Measurements from ENCODE around the gene ATF6. TPM values are rescaled to one million over a fixed set of nuclear protein-coding genes. Genes with fewer than 3 reads are reported as not detected.

Gene ATF6
- total RNA-seq, 1 donor from 2014 or later, result 20.6 TPM

DNA sequence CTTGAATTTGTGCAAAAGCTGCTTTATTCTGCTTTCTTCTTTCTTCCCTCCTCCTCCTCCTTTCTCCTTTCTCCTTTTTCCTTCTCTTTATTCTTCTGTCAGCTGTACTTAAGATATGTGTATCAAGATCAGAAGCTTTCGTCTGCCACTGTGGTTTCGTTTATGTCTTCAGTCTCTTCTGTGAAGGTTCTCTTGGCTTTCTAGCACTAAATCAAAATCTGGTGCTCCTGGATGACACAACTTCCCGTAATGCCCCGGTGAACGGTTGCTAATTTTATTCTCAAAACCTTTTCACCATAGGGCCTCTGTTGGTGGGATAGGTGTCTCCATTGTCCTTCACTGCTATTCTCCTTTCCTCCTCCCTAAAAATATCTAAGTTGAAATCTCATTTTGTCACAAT is 5.0 kb downstream of the ATF6 start:
- TF ChIP-seq, protein P1, sequence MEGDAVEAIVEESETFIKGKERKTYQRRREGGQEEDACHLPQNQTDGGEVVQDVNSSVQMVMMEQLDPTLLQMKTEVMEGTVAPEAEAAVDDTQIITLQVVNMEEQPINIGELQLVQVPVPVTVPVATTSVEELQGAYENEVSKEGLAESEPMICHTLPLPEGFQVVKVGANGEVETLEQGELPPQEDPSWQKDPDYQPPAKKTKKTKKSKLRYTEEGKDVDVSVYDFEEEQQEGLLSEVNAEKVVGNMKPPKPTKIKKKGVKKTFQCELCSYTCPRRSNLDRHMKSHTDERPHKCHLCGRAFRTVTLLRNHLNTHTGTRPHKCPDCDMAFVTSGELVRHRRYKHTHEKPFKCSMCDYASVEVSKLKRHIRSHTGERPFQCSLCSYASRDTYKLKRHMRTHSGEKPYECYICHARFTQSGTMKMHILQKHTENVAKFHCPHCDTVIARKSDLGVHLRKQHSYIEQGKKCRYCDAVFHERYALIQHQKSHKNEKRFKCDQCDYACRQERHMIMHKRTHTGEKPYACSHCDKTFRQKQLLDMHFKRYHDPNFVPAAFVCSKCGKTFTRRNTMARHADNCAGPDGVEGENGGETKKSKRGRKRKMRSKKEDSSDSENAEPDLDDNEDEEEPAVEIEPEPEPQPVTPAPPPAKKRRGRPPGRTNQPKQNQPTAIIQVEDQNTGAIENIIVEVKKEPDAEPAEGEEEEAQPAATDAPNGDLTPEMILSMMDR (conservative IDR thresholded peaks at IDR 0.05; ENCODE audit: low read depth, low read length), result no peak
- H3K4me3 ChIP-seq (ENCODE audit: low read depth, low read length), result no peak overlapping the region
- no peak for DNase-seq (ENCODE audit: low read depth)

DNA sequence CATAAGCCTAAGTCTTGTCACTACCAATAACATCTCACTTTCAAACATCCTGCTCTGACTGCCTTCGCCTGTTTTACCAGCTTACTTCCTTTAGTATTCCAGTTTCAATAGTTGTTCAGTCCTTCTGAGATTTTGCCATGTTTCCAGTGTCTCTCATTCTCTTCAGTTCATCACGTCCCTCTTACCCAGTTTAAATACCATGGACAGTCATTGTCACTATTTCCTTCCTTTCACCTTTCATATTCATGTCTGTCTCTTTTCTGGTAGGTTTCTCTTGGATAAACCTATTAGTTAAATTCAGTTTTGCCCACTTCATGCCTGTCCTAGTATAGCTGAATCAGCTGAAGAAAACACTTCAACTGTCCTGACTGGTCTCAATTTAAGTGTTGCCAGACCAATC is 5.9 kb downstream of the ATF6 start:
- no peak for DNase-seq (ENCODE audit: low read depth)
- TF ChIP-seq, protein P1 (conservative IDR thresholded peaks at IDR 0.05; ENCODE audit: low read depth, low read length), result no peak

DNA sequence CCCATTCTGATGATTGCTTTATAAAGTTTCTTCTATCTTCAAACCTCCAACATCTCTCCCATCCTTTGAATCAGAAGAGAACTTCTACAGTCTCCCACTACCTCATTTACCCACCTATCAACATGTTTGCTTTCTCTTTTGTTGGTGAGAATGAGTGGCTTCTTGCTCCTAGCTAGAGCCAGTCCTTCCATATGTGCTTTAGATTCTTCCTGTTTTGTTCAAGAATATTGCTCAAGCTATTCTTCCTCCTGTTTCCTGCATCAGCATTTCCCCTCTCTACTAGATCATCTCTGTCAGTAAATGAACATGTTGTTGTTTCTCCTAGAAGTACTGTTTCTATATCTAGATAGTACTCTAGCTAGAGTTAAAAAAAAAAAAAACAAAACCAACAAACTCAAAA is 6.3 kb downstream of the ATF6 start:
- no peak for DNase-seq (ENCODE audit: low read depth)
- no peak overlapping the region for H3K4me3 ChIP-seq (ENCODE audit: low read depth, low read length)
- TF ChIP-seq, protein P1 (conservative IDR thresholded peaks at IDR 0.05; ENCODE audit: low read depth, low read length), result no peak

More for the DNA sequence above, 5.9 kb downstream of the ATF6 start:
- no peak overlapping the region for H3K4me3 ChIP-seq (ENCODE audit: low read depth, low read length)

GRCh38 chr1:161773791-161774190 is 7.7 kb downstream of the ATF6 start:
- TF ChIP-seq, protein P1 (conservative IDR thresholded peaks at IDR 0.05; ENCODE audit: low read depth, low read length), result no peak
- DNase-seq (ENCODE audit: low read depth), result no peak
- no peak overlapping the region for H3K4me3 ChIP-seq (ENCODE audit: low read depth, low read length)

GRCh38 chr1:161777261-161777660 is 11.1 kb downstream of the ATF6 start:
- no peak for DNase-seq (ENCODE audit: low read depth)
- no peak overlapping the region for H3K4me3 ChIP-seq (ENCODE audit: low read depth, low read length)
- TF ChIP-seq, protein P1 (conservative IDR thresholded peaks at IDR 0.05; ENCODE audit: low read depth, low read length), result no peak

GRCh38 chr1:161778522-161778921 is 12.4 kb downstream of the ATF6 start:
- no peak overlapping the region for H3K4me3 ChIP-seq (ENCODE audit: low read depth, low read length)
- TF ChIP-seq, protein P1 (conservative IDR thresholded peaks at IDR 0.05; ENCODE audit: low read depth, low read length), result no peak
- no peak for DNase-seq (ENCODE audit: low read depth)

DNA sequence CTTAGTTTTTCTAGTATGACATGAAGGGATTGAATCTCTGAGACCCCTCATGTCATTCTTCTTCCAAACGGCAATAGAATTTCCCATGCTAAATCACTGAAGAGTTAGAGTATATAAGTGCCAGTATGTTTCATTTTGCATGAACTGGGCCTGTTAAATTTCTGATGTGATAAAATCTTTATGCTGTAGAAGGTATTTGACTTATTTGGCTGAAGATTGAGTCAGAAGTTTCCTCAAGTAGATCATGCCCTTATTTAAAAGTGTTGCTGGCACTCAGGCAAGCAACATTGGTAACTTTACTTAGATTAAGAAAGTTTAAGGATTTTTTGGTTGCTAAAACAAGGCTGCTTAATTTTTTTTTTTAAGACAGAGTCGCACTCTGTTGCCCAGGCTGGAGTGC is 13.3 kb downstream of the ATF6 start:
- TF ChIP-seq, protein P1 (conservative IDR thresholded peaks at IDR 0.05; ENCODE audit: low read depth, low read length), result no peak
- H3K4me3 ChIP-seq (ENCODE audit: low read depth, low read length), result no peak overlapping the region
- DNase-seq (ENCODE audit: low read depth), result no peak

Measured in epithelial cell of proximal tubule (primary cell).